Stimulated activated CD4-positive, alpha-beta T cell treated with anti-CD3 and anti-CD28 coated beads, Interleukin-15, amount 100 ng/mL, for 48 hours (primary cell): ENCODE data around the gene RPL18A.

Experiments
- DNase-seq, 2 donors: peaks; one replicate each; pipeline ENCODE4 v3.0.0-alpha.2; 2020; ENCODE audit warnings: low read depth in 2 of 2

Gene RPL18A

GRCh38 chr19:17841810-17842662 is 17.7 kb upstream of the RPL18A start:
- DNase-seq = peak; percentile 66 to 82

DNA sequence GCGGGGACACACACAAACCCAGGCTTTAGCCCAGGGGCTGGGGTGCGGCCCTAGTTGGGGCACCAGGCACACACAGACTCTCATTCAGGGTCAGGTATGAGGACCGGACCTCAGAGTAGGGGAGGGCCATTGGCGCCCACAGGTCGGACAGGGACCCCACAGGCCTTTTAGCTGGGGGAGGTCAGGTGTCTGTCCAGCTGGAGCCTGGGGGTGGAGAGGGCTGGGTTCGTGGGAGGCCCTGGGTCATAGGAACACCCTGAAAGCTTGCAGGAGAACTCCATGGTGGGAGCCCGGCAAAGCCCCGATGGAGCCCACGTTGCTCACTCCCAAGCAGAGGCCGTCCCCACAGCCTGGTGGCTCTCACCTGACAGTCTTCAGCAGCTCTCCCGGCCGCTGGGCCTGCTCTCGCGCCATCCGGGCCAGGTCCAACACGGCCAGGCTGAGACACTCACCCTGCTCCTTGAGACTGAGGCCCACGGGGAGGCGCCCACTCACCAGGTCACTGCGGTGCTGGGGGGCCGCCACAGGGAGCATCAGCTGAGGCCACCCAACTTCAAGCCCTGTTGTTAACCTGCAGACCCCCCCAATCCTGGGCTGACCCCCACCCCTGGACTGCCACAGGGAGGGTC is 16.9 kb upstream of the RPL18A start:
- DNase-seq = no peak

GRCh38 chr19:17843292-17843827 is 16.4 kb upstream of the RPL18A start:
- DNase-seq = no peak

DNA sequence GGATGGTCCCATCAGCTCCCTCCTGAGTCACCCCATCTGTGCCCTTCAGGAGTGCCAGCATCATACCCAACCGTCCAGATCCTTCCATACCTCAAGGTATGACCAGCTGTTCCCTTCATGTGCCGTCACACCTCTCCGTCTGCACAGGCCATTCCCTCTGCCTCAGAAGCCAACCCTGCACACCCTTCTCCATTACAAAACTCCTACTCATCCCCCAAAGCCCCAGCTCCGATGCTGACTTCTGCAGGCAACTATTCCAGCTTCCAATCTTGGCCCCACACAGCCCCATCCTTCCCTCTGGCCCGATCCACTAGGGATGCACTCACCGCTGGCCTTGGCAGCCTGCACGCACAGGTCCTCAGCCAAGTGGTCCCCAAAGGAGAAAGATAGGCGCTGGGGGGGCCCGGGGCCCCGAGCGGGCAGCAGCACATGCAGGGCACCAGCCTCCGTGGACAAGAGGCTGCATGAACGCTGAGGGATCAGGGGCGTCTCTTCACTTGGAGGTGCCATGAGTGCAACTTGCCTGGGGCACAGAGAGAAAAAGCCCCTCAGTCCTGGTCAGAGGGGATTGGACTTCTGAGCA is 15.7 kb upstream of the RPL18A start:
- no peak for DNase-seq

- no peak for DNase-seq
Measured at GRCh38 chr19:17846146-17846545, 13.6 kb upstream of the RPL18A start.

GRCh38 chr19:17847538-17848366 is 12.0 kb upstream of the RPL18A start, which contains the start of gene JAK3:
JAK3 (minus strand) TSS chr19:17847982; CDS start chr19:17844417, 3,565 bp downstream.
- peak; percentile 88 to 89 for DNase-seq

GRCh38 chr19:17848595-17849292 is 11.0 kb upstream of the RPL18A start:
- DNase-seq = no peak

- DNase-seq = no peak
Measured at GRCh38 chr19:17854061-17854460, 5.6 kb upstream of the RPL18A start.

GRCh38 chr19:17855280-17856152 is 4.2 kb upstream of the RPL18A start:
- peak; percentile 76 to 90 for DNase-seq

- DNase-seq = no peak
Measured at GRCh38 chr19:17860331-17860992, 752 bp downstream of the RPL18A start.

- no peak for DNase-seq
Measured at GRCh38 chr19:17860993-17861360, 1.3 kb downstream of the RPL18A start.

DNA sequence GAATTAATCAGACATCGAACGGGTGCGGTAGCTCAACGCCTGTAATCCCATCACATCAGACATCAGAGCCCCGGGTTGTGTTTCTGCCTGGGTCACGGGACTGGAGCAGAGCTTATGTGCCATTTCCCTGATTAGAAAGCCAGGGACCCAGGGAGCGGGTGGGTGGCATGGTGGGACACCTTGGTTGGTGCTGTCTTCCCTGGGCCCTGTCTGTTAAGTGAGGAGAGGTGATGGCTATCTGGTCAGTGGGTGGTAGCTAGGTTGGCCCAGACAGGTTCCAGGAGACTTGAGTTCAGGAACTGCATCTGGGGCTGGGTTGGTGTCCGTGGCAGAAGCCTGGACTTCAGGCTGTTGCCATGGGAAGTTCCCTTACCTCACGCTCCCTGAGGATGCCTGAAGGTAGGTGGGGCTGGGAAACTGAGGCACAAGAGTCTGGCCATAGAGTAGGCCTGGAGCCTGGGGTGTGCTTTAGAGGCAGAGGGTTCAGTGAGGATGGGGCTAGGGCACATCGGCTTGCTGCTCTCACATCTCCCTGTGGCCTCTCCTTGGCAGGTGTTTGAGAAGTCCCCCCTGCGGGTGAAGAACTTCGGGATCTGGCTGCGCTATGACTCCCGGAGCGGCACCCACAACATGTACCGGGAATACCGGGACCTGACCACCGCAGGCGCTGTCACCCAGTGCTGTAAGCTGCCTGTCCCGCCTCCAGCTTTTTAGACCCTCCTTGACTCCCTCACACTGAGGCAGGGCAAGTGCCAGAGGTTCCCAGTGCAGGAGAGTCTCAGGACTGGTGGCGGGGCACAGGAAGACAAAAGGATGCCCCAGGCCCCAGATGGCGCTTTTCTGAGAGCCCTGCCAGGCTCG is 2.1 kb downstream of the RPL18A start:
- no peak for DNase-seq

GRCh38 chr19:17862711-17863519 is 3.2 kb downstream of the RPL18A start:
- DNase-seq = no peak

GRCh38 chr19:17863520-17864182 is 3.9 kb downstream of the RPL18A start:
- DNase-seq = no peak

- no peak for DNase-seq
Measured at GRCh38 chr19:17865364-17866311, 5.9 kb downstream of the RPL18A start.
